SK-N-SH (cell line): Measurements from ENCODE around the gene SLC12A9.

ENCODE experiments used
- CTCF ChIP-seq: fragments of 200-600 bp; sonication (generic); IDR thresholded peaks from 2 replicates; pipeline ENCODE4 v1.6.1; 2017; ENCODE audit warnings: antibody characterized with exemption, mild to moderate bottlenecking, moderate library complexity
- EP300 ChIP-seq, 2 experiments: IDR thresholded peaks; 2 replicates each; pipeline versions ENCODE4 v1.4.0 to v1.6.1; 2012; ENCODE audit warnings: borderline replicate concordance in 1 of 2, low read depth in 1 of 2, low read length in 1 of 2
- EZH2phosphoT487 ChIP-seq: fragments of 200-600 bp; sonication (generic); IDR thresholded peaks from 2 replicates; pipeline ENCODE4 v1.6.1; 2017; ENCODE audit warnings: low read depth, mixed run types, mild to moderate bottlenecking, antibody characterized with exemption, moderate library complexity, borderline replicate concordance
- MEF2A ChIP-seq: IDR thresholded peaks from 2 replicates; pipeline ENCODE4 v1.4.0; 2012; ENCODE audit warnings: low read depth, borderline replicate concordance
- RAD21 ChIP-seq: IDR thresholded peaks from 2 replicates; pipeline ENCODE4 v1.6.1; 2012; ENCODE audit warnings: mild to moderate bottlenecking, low read length
- RCOR1 ChIP-seq: fragments of 150-350 bp; IDR thresholded peaks from 2 replicates; pipeline ENCODE4 v1.6.1; 2017; ENCODE audit warnings: antibody characterized with exemption, low read length
- REST ChIP-seq: IDR thresholded peaks from 2 replicates; pipeline ENCODE4 v1.6.1; 2012; ENCODE audit warnings: mild to moderate bottlenecking, low read depth, low read length, moderate library complexity
- YY1 ChIP-seq: IDR thresholded peaks from 2 replicates; pipeline ENCODE4 v1.4.0; 2012; ENCODE audit warnings: low read depth, mild to moderate bottlenecking

GRCh38 chr7:100863406-100863950 lies 11.0 kb downstream of the SLC12A9 start:
- TF ChIP-seq CTCF (no peak), RCOR1 (no peak), MEF2A (no peak), RAD21 (no peak), YY1 (no peak), EP300 (IDR thresholded peaks at IDR 0.05; ENCODE audit: borderline replicate concordance in 1 of 2, low read depth in 1 of 2, low read length in 1 of 2) (no peak), EZH2phosphoT487 (no peak), REST (no peak)
